ENCODE results near the gene GALNT18.

The GALNT18 gene

GRCh38 chr11:11380883-11381282 is 240.9 kb downstream of the GALNT18 start:
- no peak for TF ChIP-seq CTCF (IDR thresholded peaks at IDR 0.05; ENCODE audit: low read depth, low read length, missing control alignments)
- no peak for DNase-seq (ENCODE audit: extremely low read depth, low read depth)
- H3K4me3 ChIP-seq (replicated peaks; ENCODE audit: low read depth, low read length), result no peak overlapping the region

- H3K4me3 ChIP-seq (replicated peaks; ENCODE audit: low read depth, low read length), result no peak overlapping the region
- DNase-seq (ENCODE audit: extremely low read depth, low read depth), result no peak
- no peak for TF ChIP-seq CTCF (IDR thresholded peaks at IDR 0.05; ENCODE audit: low read depth, low read length, missing control alignments)
These were observed 241.5 kb downstream of the GALNT18 start for GRCh38 chr11:11380340-11380739.

- H3K4me3 ChIP-seq (replicated peaks; ENCODE audit: low read depth, low read length), result no peak overlapping the region
- no peak for DNase-seq (ENCODE audit: extremely low read depth, low read depth)
- no peak for TF ChIP-seq CTCF (IDR thresholded peaks at IDR 0.05; ENCODE audit: low read depth, low read length, missing control alignments)
These were observed 242.1 kb downstream of the GALNT18 start for GRCh38 chr11:11379661-11380060.

- no peak for DNase-seq (ENCODE audit: extremely low read depth, low read depth)
- TF ChIP-seq CTCF (IDR thresholded peaks at IDR 0.05; ENCODE audit: low read depth, low read length, missing control alignments), result no peak
- H3K4me3 ChIP-seq (replicated peaks; ENCODE audit: low read depth, low read length), result no peak overlapping the region
These were observed 243.4 kb downstream of the GALNT18 start for GRCh38 chr11:11378184-11378940.

- no peak for TF ChIP-seq CTCF (IDR thresholded peaks at IDR 0.05; ENCODE audit: low read depth, low read length, missing control alignments)
- DNase-seq (ENCODE audit: extremely low read depth, low read depth), result no peak
- H3K4me3 ChIP-seq (replicated peaks; ENCODE audit: low read depth, low read length), result no peak overlapping the region
These were observed 247.3 kb downstream of the GALNT18 start for GRCh38 chr11:11374358-11375148.

GRCh38 chr11:11373934-11374333 is 247.9 kb downstream of the GALNT18 start:
- no peak for TF ChIP-seq CTCF (IDR thresholded peaks at IDR 0.05; ENCODE audit: low read depth, low read length, missing control alignments)
- DNase-seq (ENCODE audit: extremely low read depth, low read depth), result no peak
- H3K4me3 ChIP-seq (replicated peaks; ENCODE audit: low read depth, low read length), result no peak overlapping the region

Data from HFF-Myc (cell line).